ENCODE results near the gene PARD3B.

DNA sequence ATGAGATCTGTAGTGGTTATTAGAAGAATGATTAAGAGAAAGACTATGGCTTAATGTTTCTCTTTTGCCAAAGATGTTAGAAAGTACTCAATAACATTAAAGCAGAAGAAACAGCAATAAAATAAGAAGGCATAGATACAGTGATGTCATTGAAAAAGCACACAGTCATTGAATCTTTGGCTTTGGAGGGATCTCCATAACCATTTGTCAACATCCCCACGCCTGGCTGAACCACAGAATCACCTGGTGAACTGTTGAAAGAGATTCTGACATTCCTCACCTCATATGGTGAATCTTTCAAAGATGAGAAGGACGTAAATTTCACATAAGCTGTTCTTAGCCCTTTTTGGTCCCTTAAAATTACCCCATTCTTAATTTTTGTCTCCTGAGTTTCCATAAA lies 812.5 kb downstream of the PARD3B start:
- TF ChIP-seq, protein P1, sequence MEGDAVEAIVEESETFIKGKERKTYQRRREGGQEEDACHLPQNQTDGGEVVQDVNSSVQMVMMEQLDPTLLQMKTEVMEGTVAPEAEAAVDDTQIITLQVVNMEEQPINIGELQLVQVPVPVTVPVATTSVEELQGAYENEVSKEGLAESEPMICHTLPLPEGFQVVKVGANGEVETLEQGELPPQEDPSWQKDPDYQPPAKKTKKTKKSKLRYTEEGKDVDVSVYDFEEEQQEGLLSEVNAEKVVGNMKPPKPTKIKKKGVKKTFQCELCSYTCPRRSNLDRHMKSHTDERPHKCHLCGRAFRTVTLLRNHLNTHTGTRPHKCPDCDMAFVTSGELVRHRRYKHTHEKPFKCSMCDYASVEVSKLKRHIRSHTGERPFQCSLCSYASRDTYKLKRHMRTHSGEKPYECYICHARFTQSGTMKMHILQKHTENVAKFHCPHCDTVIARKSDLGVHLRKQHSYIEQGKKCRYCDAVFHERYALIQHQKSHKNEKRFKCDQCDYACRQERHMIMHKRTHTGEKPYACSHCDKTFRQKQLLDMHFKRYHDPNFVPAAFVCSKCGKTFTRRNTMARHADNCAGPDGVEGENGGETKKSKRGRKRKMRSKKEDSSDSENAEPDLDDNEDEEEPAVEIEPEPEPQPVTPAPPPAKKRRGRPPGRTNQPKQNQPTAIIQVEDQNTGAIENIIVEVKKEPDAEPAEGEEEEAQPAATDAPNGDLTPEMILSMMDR (conservative IDR thresholded peaks at IDR 0.05; ENCODE audit: low read depth, low read length): no peak
- no peak for TF ChIP-seq EZH2 (IDR thresholded peaks at IDR 0.05; ENCODE audit: borderline replicate concordance, low read depth, low read length, poor library complexity, severe bottlenecking)

All from A673 (cell line).